G401 (cell line): ENCODE data around the gene TULP1. TPM values are rescaled to one million over a fixed set of nuclear protein-coding genes. Genes with fewer than 3 reads are reported as not detected.
"Not testable (repeated sequence)": the region's sequence is repeated elsewhere in the genome, so short reads cannot be mapped to it uniquely, and the experiment has no call there.

Experiments
- DNase-seq: peaks from one replicate; pipeline ENCODE4 v3.0.0-alpha.2; 2015; ENCODE audit warnings: low spot score
- in situ Hi-C: cut with HindIII; loops from 2 replicates; pipeline ENCODE4 v1.10.0; 2016; ENCODE audit warnings: low sequenced_read_pairs, mixed read lengths
- total RNA-seq: library from RNA; depleted of rRNA; stranded (reverse); fragments of >200 nt; shearing (Covaris generic); gene quantifications from 2 replicates; pipeline ENCODE4 v1.2.3, GENCODE V29; 2014

Gene TULP1
- total RNA-seq, 1 experiment from 2014 or later: not detected

- in situ Hi-C loops: no loop called here
- DNase-seq: peak; percentile 29
Observed at GRCh38 chr6:35522660-35523658, 10.3 kb upstream of the TULP1 start.

- no peak for DNase-seq
- in situ Hi-C loops: no loop called here
Observed at GRCh38 chr6:35522151-35522550, 9.5 kb upstream of the TULP1 start.

GRCh38 chr6:35521235-35521634 lies 8.5 kb upstream of the TULP1 start:
- in situ Hi-C loops: no loop called here
- no peak for DNase-seq

GRCh38 chr6:35519313-35520015 lies 6.8 kb upstream of the TULP1 start:
- DNase-seq: no peak
- in situ Hi-C loops: no loop called here

GRCh38 chr6:35518566-35519312 lies 6.0 kb upstream of the TULP1 start:
- in situ Hi-C loops: no loop called here

GRCh38 chr6:35517978-35518377 lies 5.3 kb upstream of the TULP1 start:
- in situ Hi-C loops, DNase-seq: not testable (repeated sequence)

More at GRCh38 chr6:35518566-35519312, 6.0 kb upstream of the TULP1 start:
- no peak for DNase-seq

GRCh38 chr6:35516712-35517111 lies 4.0 kb upstream of the TULP1 start:
- in situ Hi-C loops: no loop called here

GRCh38 chr6:35515939-35516338 lies 3.2 kb upstream of the TULP1 start:
- DNase-seq, in situ Hi-C loops: not testable (repeated sequence)

More at GRCh38 chr6:35516712-35517111, 4.0 kb upstream of the TULP1 start:
- DNase-seq: no peak

GRCh38 chr6:35514587-35514986 lies 1.9 kb upstream of the TULP1 start:
- no peak for DNase-seq
- in situ Hi-C loops: no loop called here

- in situ Hi-C loops: no loop called here
- no peak for DNase-seq
Observed at GRCh38 chr6:35512006-35512405, 690 bp downstream of the TULP1 start.

- in situ Hi-C loops: no loop called here
Observed at GRCh38 chr6:35511562-35511941, 1.1 kb downstream of the TULP1 start.

GRCh38 chr6:35510916-35511561 lies 1.7 kb downstream of the TULP1 start:
- in situ Hi-C loops: no loop called here
- DNase-seq: no peak

More at GRCh38 chr6:35511562-35511941, 1.1 kb downstream of the TULP1 start:
- DNase-seq: no peak

GRCh38 chr6:35508542-35508941 lies 4.2 kb downstream of the TULP1 start:
- in situ Hi-C loops: no loop called here

GRCh38 chr6:35508027-35508426 lies 4.7 kb downstream of the TULP1 start:
- in situ Hi-C loops: no loop called here
- DNase-seq: no peak

More at GRCh38 chr6:35508542-35508941, 4.2 kb downstream of the TULP1 start:
- no peak for DNase-seq

- no peak for DNase-seq
Observed at GRCh38 chr6:35507221-35507620, 5.5 kb downstream of the TULP1 start.

GRCh38 chr6:35506536-35506935 lies 6.2 kb downstream of the TULP1 start:
- no peak for DNase-seq
- in situ Hi-C loops: no loop called here

More at GRCh38 chr6:35507221-35507620, 5.5 kb downstream of the TULP1 start:
- in situ Hi-C loops: no loop called here

GRCh38 chr6:35505999-35506412 lies 6.7 kb downstream of the TULP1 start:
- in situ Hi-C loops: no loop called here
- DNase-seq: no peak

- in situ Hi-C loops: no loop called here
- DNase-seq: no peak
Observed at GRCh38 chr6:35503534-35503933, 9.2 kb downstream of the TULP1 start.

GRCh38 chr6:35501784-35502183 lies 10.9 kb downstream of the TULP1 start:
- in situ Hi-C loops: no loop called here
- DNase-seq: no peak
